Raji (cell line): Measurements from ENCODE around the gene CCDC141.

Source experiments
- POLR2A ChIP-seq: IDR thresholded peaks from 2 replicates; pipeline ENCODE4 v1.6.1; 2011; ENCODE audit warnings: low read depth, low read length, control low read depth; ENCODE audit not compliant: insufficient read depth

Gene CCDC141

DNA sequence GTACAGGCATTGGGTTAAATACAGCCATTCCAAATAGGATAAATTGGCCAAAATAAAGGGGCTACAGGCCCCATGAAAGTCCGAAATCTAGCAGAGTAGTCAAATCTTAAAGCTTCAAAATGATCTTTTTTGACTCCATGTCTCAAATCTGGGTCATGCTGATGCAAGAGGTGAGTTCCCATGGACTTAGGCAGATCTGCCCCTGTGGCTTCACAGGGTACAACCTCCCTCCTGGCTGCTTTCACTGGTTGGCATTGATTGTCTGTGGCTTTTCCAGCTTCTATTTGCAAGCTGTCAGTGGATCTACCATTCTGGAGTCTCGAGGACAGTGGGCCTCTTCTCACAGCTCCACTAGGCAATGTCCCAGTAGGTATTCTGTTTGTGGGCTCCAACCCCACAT, 56.1 kb downstream of the CCDC141 start:
- no peak for TF ChIP-seq POLR2A

- no peak for TF ChIP-seq POLR2A
Measured at GRCh38 chr2:178990533-178991241, 59.2 kb downstream of the CCDC141 start.

GRCh38 chr2:178980815-178981214, 69.1 kb downstream of the CCDC141 start:
- no peak for TF ChIP-seq POLR2A

DNA sequence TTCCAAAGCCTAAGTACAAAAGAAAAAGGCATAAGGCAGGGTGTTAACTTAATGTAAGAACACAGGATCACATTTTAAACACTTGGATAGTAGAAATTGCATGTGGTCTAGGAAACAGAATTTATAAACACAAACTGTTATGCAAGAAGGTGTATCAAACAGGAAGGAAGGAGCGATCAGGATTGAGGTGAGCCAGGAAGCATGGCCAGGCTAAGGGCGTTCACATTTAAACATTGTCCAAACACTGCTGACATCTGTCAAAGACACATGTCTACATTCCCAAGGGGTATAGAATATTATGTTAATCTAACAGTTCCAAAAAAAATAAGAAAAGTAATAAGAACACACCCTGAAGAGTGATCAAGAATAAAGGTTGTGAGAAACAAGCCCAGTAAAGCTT, 71.3 kb downstream of the CCDC141 start:
- TF ChIP-seq POLR2A: no peak

DNA sequence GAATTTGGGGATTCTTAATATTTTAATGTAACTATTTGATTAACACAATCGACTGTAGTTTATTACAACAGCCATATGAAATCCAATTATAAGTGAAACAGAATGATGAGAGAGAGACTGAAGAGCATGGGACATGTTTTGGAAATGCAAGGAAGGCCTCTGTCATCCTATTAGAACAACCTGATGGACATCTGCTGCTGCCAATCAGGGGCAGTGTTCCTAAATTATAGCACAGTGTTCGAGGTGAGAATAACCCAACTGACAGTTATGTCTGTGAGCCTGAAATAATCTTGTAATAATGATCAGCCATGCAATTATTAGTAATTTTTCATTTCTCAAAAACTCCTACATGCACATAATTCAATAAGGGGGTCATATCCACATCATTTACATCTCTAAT, 73.6 kb downstream of the CCDC141 start:
- TF ChIP-seq POLR2A: no peak

GRCh38 chr2:178962805-178963433, 87.0 kb downstream of the CCDC141 start:
- TF ChIP-seq POLR2A: no peak

GRCh38 chr2:178962152-178962551, 87.8 kb downstream of the CCDC141 start:
- no peak for TF ChIP-seq POLR2A

DNA sequence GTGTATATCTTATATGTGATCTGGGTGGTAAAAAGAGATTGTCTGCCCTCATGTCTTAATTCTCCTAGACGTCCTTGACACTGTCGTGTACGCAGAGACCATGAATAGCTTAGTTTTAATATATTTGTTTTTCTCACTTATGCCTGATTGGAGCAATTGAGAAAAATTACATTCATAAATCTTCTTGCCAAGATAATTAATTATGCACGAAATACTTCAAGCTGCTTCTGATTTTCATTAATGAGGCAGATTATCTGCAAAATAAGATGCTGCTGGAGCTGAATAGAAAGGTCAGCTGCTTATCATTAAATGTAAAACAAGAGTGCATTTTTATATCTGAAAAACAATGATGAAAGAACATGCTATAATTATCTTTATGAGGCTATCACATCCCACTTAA, 95.9 kb downstream of the CCDC141 start:
- TF ChIP-seq POLR2A: no peak

- no peak for TF ChIP-seq POLR2A
Measured at GRCh38 chr2:178951266-178952006, 98.5 kb downstream of the CCDC141 start.

DNA sequence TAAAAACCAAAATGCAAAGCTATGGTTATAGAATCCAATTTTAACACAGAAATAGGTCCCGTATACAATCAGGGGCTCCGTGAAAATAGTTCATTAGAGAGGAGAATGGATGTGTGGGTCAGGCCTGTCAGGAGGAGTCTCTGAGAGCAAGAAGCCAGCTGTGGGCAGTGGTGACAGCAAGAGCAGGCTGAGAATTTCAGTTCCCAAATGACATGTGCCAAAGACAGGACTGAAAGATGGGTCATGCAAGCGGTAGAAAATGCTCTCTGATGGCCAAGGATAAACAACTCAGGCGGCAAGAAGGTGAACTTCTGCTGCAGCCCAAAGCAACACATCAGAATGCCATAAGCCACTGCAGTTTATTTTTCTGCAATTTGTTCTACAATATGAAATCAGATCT, 100.4 kb downstream of the CCDC141 start:
- no peak for TF ChIP-seq POLR2A

GRCh38 chr2:178949151-178949550, 100.8 kb downstream of the CCDC141 start:
- no peak for TF ChIP-seq POLR2A

DNA sequence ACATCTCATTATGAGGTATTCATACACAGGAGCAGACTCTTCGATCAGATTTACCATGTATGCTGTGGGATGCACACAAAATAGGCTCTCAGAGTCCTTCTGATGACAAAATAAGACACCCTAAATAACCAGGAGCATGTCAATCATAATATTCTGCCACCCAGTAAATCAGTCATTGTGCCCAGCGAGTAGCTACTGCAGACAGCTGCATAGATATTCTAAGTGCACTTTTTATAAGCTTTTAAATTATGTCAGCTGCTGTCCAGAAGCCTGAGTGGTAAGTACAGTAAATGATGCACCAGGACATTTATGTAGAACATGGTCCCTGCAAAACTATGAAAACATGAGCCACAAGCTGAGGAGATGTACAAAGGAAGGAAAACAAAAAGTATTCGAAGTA, 102.9 kb downstream of the CCDC141 start:
- TF ChIP-seq POLR2A: no peak

GRCh38 chr2:178946494-178946893, 103.4 kb downstream of the CCDC141 start:
- TF ChIP-seq POLR2A: no peak

- TF ChIP-seq POLR2A: no peak
Measured at GRCh38 chr2:178943745-178944144, 106.2 kb downstream of the CCDC141 start.

DNA sequence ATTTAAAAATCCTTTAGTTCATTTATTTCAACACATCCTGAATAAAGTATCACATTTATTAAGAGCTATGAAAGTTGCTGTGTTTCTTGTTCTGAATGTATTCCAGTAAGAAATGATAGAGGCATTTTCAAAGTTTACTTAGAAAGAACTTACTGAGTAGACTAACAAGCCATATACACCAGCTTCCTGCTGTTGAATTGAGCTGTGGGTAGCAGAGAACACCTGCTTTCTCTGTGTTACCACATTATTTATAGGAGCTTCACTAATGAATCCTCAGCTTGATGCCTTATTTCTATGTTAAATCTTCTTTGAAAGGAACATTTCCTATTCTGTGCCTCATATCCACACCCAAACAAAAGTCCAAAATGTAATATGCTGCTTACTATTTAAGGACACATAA, 115.4 kb downstream of the CCDC141 start:
- TF ChIP-seq POLR2A: no peak

DNA sequence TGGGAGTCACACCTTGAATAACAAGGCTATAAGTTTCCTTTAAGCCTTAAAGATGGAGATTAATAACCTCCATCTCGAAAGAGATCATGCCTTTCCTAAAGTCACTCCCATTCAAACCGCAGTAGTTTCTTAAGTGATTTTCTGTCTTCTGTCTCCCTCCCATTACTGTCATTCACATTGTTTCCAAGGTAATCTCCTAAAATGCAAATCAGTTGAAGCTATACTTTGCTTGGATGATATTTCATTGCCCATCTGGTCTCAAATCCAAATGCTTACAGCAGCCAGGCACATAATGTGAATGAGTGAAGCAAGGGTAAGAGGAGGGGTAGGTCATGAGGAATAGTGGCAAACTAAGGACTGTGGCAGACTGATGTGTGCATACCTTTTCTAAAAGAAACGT, 116.4 kb downstream of the CCDC141 start:
- no peak for TF ChIP-seq POLR2A

- no peak for TF ChIP-seq POLR2A
Measured at GRCh38 chr2:178928077-178928476, 121.9 kb downstream of the CCDC141 start.

GRCh38 chr2:178927173-178927572, 122.8 kb downstream of the CCDC141 start:
- TF ChIP-seq POLR2A: no peak
